CD4-positive, alpha-beta T cell treated with Interferon alpha-2 for 1 hour (primary cell): ENCODE results near the gene EPHA1.
A peak's percentile ranks its signal among the peaks of the same experiment; 100 is the strongest.

Source experiments
- DNase-seq, 2 donors: peaks; one replicate each; pipeline ENCODE4 v3.0.0-alpha.2; 2020 to 2022

The EPHA1 gene

GRCh38 chr7:143368387-143368786 lies 40.3 kb downstream of the EPHA1 start:
- DNase-seq = no peak

GRCh38 chr7:143367972-143368371 lies 40.7 kb downstream of the EPHA1 start:
- no peak for DNase-seq

- no peak for DNase-seq
These were observed 45.4 kb downstream of the EPHA1 start for GRCh38 chr7:143363016-143363937.

GRCh38 chr7:143362131-143363015 lies 46.3 kb downstream of the EPHA1 start, which contains the start of gene FAM131B:
Gene FAM131B (minus strand): TSS chr7:143362713. CDS start chr7:143362603, 110 bp downstream.
- peak; percentile 8 to 52 for DNase-seq

- no peak for DNase-seq
These were observed 47.0 kb downstream of the EPHA1 start for GRCh38 chr7:143361552-143362130.

GRCh38 chr7:143360788-143361551 lies 47.7 kb downstream of the EPHA1 start:
- DNase-seq = no peak

- DNase-seq = no peak
These were observed 48.8 kb downstream of the EPHA1 start for GRCh38 chr7:143359771-143360353.

- no peak for DNase-seq
These were observed 50.0 kb downstream of the EPHA1 start for GRCh38 chr7:143358626-143359025.

GRCh38 chr7:143356414-143357050 lies 52.1 kb downstream of the EPHA1 start:
- no peak for DNase-seq

GRCh38 chr7:143355450-143356385 lies 52.9 kb downstream of the EPHA1 start:
- DNase-seq = no peak

GRCh38 chr7:143354965-143355364 lies 53.7 kb downstream of the EPHA1 start:
- no peak for DNase-seq

- DNase-seq = no peak
These were observed 54.3 kb downstream of the EPHA1 start for GRCh38 chr7:143354376-143354775.

GRCh38 chr7:143352531-143353002 lies 56.1 kb downstream of the EPHA1 start:
- no peak for DNase-seq

GRCh38 chr7:143351574-143351973 lies 57.1 kb downstream of the EPHA1 start:
- no peak for DNase-seq

GRCh38 chr7:143351060-143351459 lies 57.6 kb downstream of the EPHA1 start:
- DNase-seq = no peak

GRCh38 chr7:143347950-143348349 lies 60.7 kb downstream of the EPHA1 start:
- DNase-seq = no peak

- no peak for DNase-seq
These were observed 62.6 kb downstream of the EPHA1 start for GRCh38 chr7:143346018-143346417.

GRCh38 chr7:143345428-143345900 lies 63.2 kb downstream of the EPHA1 start:
- peak; percentile 63 to 73 for DNase-seq

GRCh38 chr7:143343596-143343995 lies 65.1 kb downstream of the EPHA1 start:
- DNase-seq = no peak

GRCh38 chr7:143341842-143342241 lies 66.8 kb downstream of the EPHA1 start:
- no peak for DNase-seq
